GM12878 (cell line): ENCODE results near the gene BUB1B. TPM values are rescaled to one million over a fixed set of nuclear protein-coding genes. Genes with fewer than 3 reads are reported as not detected.

Experiments
- ATAC-seq: fragments of 200-7000 bp; cut with Tn5 transposase; 3 replicates; pipeline ENCODE4 v1.9.1; 2020; ENCODE audit warnings: mild to moderate bottlenecking, moderate library complexity
- BruUV-seq: library from RNA; stranded (reverse); fragments of 400-500 nt; replicated peaks from 2 replicates; lab custom pipeline; 2021; lab: Mats Ljungman, UMichigan
- CTCF ChIA-PET: fragments of 300-600 bp; sonication (Branson Sonifier 250); formaldehyde crosslinking; extraction: SDS; loops from one replicate; lab custom pipeline; 2021; ENCODE audit warnings: inconsistent platforms; lab: Yijun Ruan, JAX
- POLR2A ChIA-PET: fragments of 350-600 bp; formaldehyde crosslinking; extraction: SDS; loops from one replicate; lab custom pipeline; 2021; ENCODE audit warnings: inconsistent platforms; lab: Charles Lee
- RAD21 ChIA-PET: fragments of 300-600 bp; sonication (Branson Sonifier 250); formaldehyde crosslinking; loops from one replicate; lab custom pipeline; 2023; ENCODE audit warnings: antibody characterized with exemption; ENCODE audit not compliant: unreplicated experiment; lab: Charles Lee
- SMC1A ChIA-PET: fragments of 300-600 bp; sonication (Branson Sonifier 250); formaldehyde crosslinking; loops from one replicate; lab custom pipeline; 2023; ENCODE audit not compliant: unreplicated experiment, uncharacterized antibody; lab: Charles Lee
- DNase-seq: peaks from one replicate; pipeline ENCODE4 v3.0.0-alpha.2; 2011; ENCODE audit warnings: low read depth, low spot score
- FAIRE-seq: peaks from 3 replicates; lab custom pipeline; 2011; peaks lifted over from hg19 to GRCh38; lab: Jason Lieb, UNC
- H2AFZ ChIP-seq: 2 replicates; pipeline ENCODE4 v1.6.0; 2011; ENCODE audit warnings: low read depth, low read length, control low read depth; ENCODE audit not compliant: control insufficient read depth
- H3K27ac ChIP-seq: 2 replicates; pipeline ENCODE4 v1.5.1; 2011; ENCODE audit warnings: control low read depth; ENCODE audit not compliant: control insufficient read depth, insufficient read depth
- H3K27me3 ChIP-seq, 2 experiments: replicated peaks in 1 of 2; 2 replicates each; pipeline versions ENCODE4 v1.6.0 to v1.6.1; 2011; ENCODE audit warnings: low read length in 1 of 2; ENCODE audit not compliant: control insufficient read depth in 2 of 2, insufficient read depth in 2 of 2
- H3K36me3 ChIP-seq, 2 experiments: 2 replicates each; pipeline ENCODE4 v1.5.1; 2011; ENCODE audit warnings: low read length in 1 of 2; ENCODE audit not compliant: control insufficient read depth in 2 of 2, insufficient read depth in 2 of 2
- H3K4me1 ChIP-seq: 2 replicates; pipeline ENCODE4 v1.6.1; 2011; ENCODE audit warnings: mild to moderate bottlenecking, low read length, moderate library complexity, mixed read lengths; ENCODE audit not compliant: control insufficient read depth, insufficient read depth
- H3K4me2 ChIP-seq: 2 replicates; pipeline ENCODE4 v1.6.0; 2011; ENCODE audit warnings: control low read depth; ENCODE audit not compliant: control insufficient read depth, insufficient read depth
- H3K4me3 ChIP-seq: fragments of 200-600 bp; sonication (generic); 2 replicates; pipeline ENCODE4 v1.5.1; 2016
- H3K79me2 ChIP-seq: 2 replicates; pipeline ENCODE4 v1.6.0; 2011; ENCODE audit warnings: low read length; ENCODE audit not compliant: control insufficient read depth, insufficient read depth
- H3K9ac ChIP-seq: 2 replicates; pipeline ENCODE4 v1.8.0; 2011; ENCODE audit warnings: low read length, control low read depth, mixed read lengths; ENCODE audit not compliant: control insufficient read depth, insufficient read depth
- H3K9me3 ChIP-seq: replicated peaks from 3 replicates; pipeline ENCODE4 v1.5.1; 2011; ENCODE audit warnings: mild to moderate bottlenecking, low read length; ENCODE audit not compliant: control insufficient read depth, insufficient read depth
- H4K20me1 ChIP-seq: 2 replicates; pipeline ENCODE4 v1.6.0; 2011; ENCODE audit not compliant: control insufficient read depth, insufficient read depth
- HDAC2 ChIP-seq: fragments of 200-600 bp; sonication (generic); IDR thresholded peaks from 2 replicates; pipeline ENCODE4 v1.6.1; 2017
- RBBP5 ChIP-seq: fragments of 200-600 bp; sonication (generic); conservative IDR thresholded peaks from 2 replicates; pipeline ENCODE4 v1.6.1; 2016
- SMAD1 ChIP-seq: fragments of 450-650 bp; IDR thresholded peaks from 2 replicates; pipeline ENCODE4 v1.6.1; 2018; ENCODE audit warnings: mild to moderate bottlenecking, low read depth; ENCODE audit not compliant: partially characterized antibody
- SREBF1 ChIP-seq: IDR thresholded peaks from 2 replicates; pipeline ENCODE4 v1.6.1; 2012; ENCODE audit warnings: mild to moderate bottlenecking, low read length
- SUPT20H ChIP-seq: IDR thresholded peaks from 2 replicates; pipeline ENCODE4 v1.6.1; 2011; ENCODE audit warnings: low read depth, mild to moderate bottlenecking, low read length, moderate library complexity, borderline replicate concordance; ENCODE audit not compliant: control insufficient read depth
- WGBS: methylation state at CpG from one replicate; pipeline ENCODE4 v1.1.6; 2016; ENCODE audit warnings: low lambda C conversion rate; ENCODE audit not compliant: insufficient replicate concordance, insufficient coverage; ENCODE audit errors: missing lambda C conversion rate; 5-methylcytosine and 5-hydroxymethylcytosine counted together
- in situ Hi-C: fragments of 300-500 bp; cut with MboI; formaldehyde crosslinking; loops from 9 replicates; pipeline ENCODE4 v1.14.3; 2018; ENCODE audit warnings: mixed read lengths
- intact Hi-C: fragments of 100-400 bp; cut with micrococcal nuclease; formaldehyde crosslinking; loops from one replicate; pipeline ENCODE4 v1.14.2; 2022; ENCODE audit not compliant: unreplicated experiment
- polyA plus RNA-seq, 11 experiments: library from polyadenylated mRNA; depleted of rRNA in 4 of 11; unstranded in 6 of 11; stranded (reverse) in 5 of 11; fragments of >200 nt; fragmentation: Nextera tagmentation in 4 of 11; fragmentation: Illumina TruSeq in 1 of 11; extraction: Ambion mirVana in 4 of 11; extraction: Trizol in 1 of 11; gene quantifications; 1 replicate in 1 of 11; 2 replicates in 10 of 11; pipeline versions ENCODE4 v1.2.1 to v1.2.3, GENCODE V29; 2011 to 2016; ENCODE audit warnings: inconsistent platforms in 2 of 11, missing spikeins in 2 of 11, low read depth in 1 of 11
- total RNA-seq, 4 experiments: library from RNA; depleted of rRNA in 3 of 4; stranded (reverse); fragments of >200 nt in 3 of 4; fragmentation: Illumina TruSeq in 1 of 4; extraction: Trizol in 1 of 4; gene quantifications; 2 replicates each; pipeline versions ENCODE4 v1.2.1 to v1.2.3, GENCODE V29; 2013 to 2021

Gene BUB1B
- total and polyA plus RNA-seq, 10 of the 15 experiments (the other 5 are each of a cell fraction or from before 2014, with no cell fraction given), result 29.1 to 98.6 (median 77.3) TPM

GRCh38 chr15:40161693-40162391 lies 973 bp downstream of the BUB1B start:
- peak overlapping the region; percentile 91 for H3K4me3 ChIP-seq
- no peaks in the 10 kb centered on the region for H4K20me1 ChIP-seq
- in situ Hi-C loops (no loop called here), intact Hi-C loops (loop anchor here (2.0 kb wide), 2 partner anchors 53 to 117 kb away; partner anchors contain the start of gene BMF)
- BruUV-seq, result no TSS peak
- no peaks in the 10 kb centered on the region for H3K27me3 ChIP-seq
- DNase-seq (no peak), FAIRE-seq (no peak), ATAC-seq (peak; percentile 24)
- no peaks in the 10 kb centered on the region for H3K9me3 ChIP-seq
- H2AFZ ChIP-seq, result no peak overlapping the region
- ChIA-PET CTCF (interaction anchor here (0.9 to 8.8 kb wide), 9 partner anchors 13 to 124 kb away, joined by 3 to 94 read pairs (median 6); partner anchors contain the start of gene BMF), POLR2A (interaction anchor here (0.7 to 4.5 kb wide), 14 partner anchors 9 to 403 kb away, joined by 3 to 22 read pairs (median 3); partner anchors contain the start of genes BMF and CCDC32), SMC1A (interaction anchor here (0.8 to 12.3 kb wide), 15 partner anchors 8 to 122 kb away, joined by 3 to 227 read pairs (median 4); partner anchors contain the start of genes BMF and SRP14), RAD21 (interaction anchor here (1.0 to 6.8 kb wide), 9 partner anchors 12 to 115 kb away, joined by 3 to 88 read pairs (median 4); partner anchors contain the start of gene BMF)
- WGBS, result 0% methylated on average over 2 of the region's 2 CpGs
- TF ChIP-seq HDAC2 (no peak), SUPT20H (no peak), SMAD1 (no peak), RBBP5 (no peak), SREBF1 (no peak)
- peak overlapping the region; percentile 68 for H3K9ac ChIP-seq
- peak overlapping the region; percentile 46 for H3K4me2 ChIP-seq
- H3K36me3 ChIP-seq, result peaks cover 0 to 4% of the 10 kb centered on the region in 2 experiments; a peak in 1 of 4 replicates
- peaks cover 59% of the 10 kb centered on the region for H3K79me2 ChIP-seq
- peaks cover 14% of the 10 kb centered on the region; the same call in 1 of the 2 replicates for H3K4me1 ChIP-seq
- H3K27ac ChIP-seq, result peak overlapping the region; percentile 64
